CD8-positive, alpha-beta memory T cell (primary cell): Measurements from ENCODE around the gene CLCA2. TPM values are rescaled to one million over a fixed set of nuclear protein-coding genes. Genes with fewer than 3 reads are reported as not detected.

Experiments used
- CTCF ChIA-PET: fragments of 350-600 bp; sonication (Branson Sonifier 250); formaldehyde crosslinking; loops from one replicate; lab custom pipeline; 2021; ENCODE audit warnings: antibody characterized with exemption; lab: Charles Lee
- POLR2A ChIA-PET: fragments of 350-600 bp; sonication (Branson Sonifier 250); formaldehyde crosslinking; loops from one replicate; lab custom pipeline; 2021; ENCODE audit warnings: antibody characterized with exemption; lab: Charles Lee
- DNase-seq, 5 donors: peaks; one replicate each; pipeline versions ENCODE4 v3.0.0 to v3.0.0-alpha.2; 2020 to 2022; ENCODE audit warnings: mixed read lengths in 1 of 5
- H3K27ac ChIP-seq: one replicate; pipeline ENCODE4 v1.7.0; 2013; ENCODE audit warnings: low read depth, mild to moderate bottlenecking, low read length, moderate library complexity
- H3K27me3 ChIP-seq: 2 replicates; pipeline ENCODE4 v1.7.0; 2013; ENCODE audit warnings: low read length, mild to moderate bottlenecking; ENCODE audit not compliant: insufficient read depth, poor library complexity, severe bottlenecking
- H3K36me3 ChIP-seq: 2 replicates; pipeline ENCODE4 v1.7.0; 2013; ENCODE audit warnings: mild to moderate bottlenecking, low read length, moderate library complexity; ENCODE audit not compliant: insufficient read depth
- H3K4me1 ChIP-seq: 2 replicates; pipeline ENCODE4 v1.7.0; 2013; ENCODE audit warnings: mild to moderate bottlenecking, low read length, moderate library complexity; ENCODE audit not compliant: insufficient read depth
- H3K4me3 ChIP-seq: 2 replicates; pipeline ENCODE4 v1.7.0; 2013; ENCODE audit warnings: mild to moderate bottlenecking, low read length
- H3K9me3 ChIP-seq: 2 replicates; pipeline ENCODE4 v1.7.0; 2013; ENCODE audit warnings: mild to moderate bottlenecking, low read length
- H3K27ac Mint-ChIP-seq, 8 donors: one replicate each; pipeline ENCODE4 v1.8.0; 2020 to 2021; ENCODE audit warnings: mixed read lengths in 8 of 8, mild to moderate bottlenecking in 6 of 8, inconsistent platforms in 3 of 8, moderate library complexity in 3 of 8
- H3K27me3 Mint-ChIP-seq, 2 donors: one replicate each; pipeline ENCODE4 v1.8.0; 2020 to 2021; ENCODE audit warnings: mixed read lengths in 2 of 2, mild to moderate bottlenecking in 1 of 2, moderate library complexity in 1 of 2
- H3K36me3 Mint-ChIP-seq, 3 donors: one replicate each; pipeline ENCODE4 v1.8.0; 2020 to 2021; ENCODE audit warnings: mixed read lengths in 3 of 3, inconsistent platforms in 1 of 3, mild to moderate bottlenecking in 1 of 3
- H3K4me1 Mint-ChIP-seq, 3 donors: one replicate each; pipeline ENCODE4 v1.8.0; 2020 to 2021; ENCODE audit warnings: mixed read lengths in 3 of 3, inconsistent platforms in 1 of 3, mild to moderate bottlenecking in 1 of 3
- H3K4me3 Mint-ChIP-seq, 7 donors: one replicate each; pipeline ENCODE4 v1.8.0; 2020 to 2021; ENCODE audit warnings: mixed read lengths in 7 of 7, mild to moderate bottlenecking in 6 of 7, moderate library complexity in 4 of 7, inconsistent platforms in 2 of 7
- H3K9me3 Mint-ChIP-seq, 5 donors: one replicate each; pipeline ENCODE4 v1.8.0; 2020 to 2022; ENCODE audit warnings: mixed read lengths in 5 of 5, mild to moderate bottlenecking in 3 of 5, moderate library complexity in 2 of 5, inconsistent platforms in 1 of 5
- polyA plus RNA-seq: library from polyadenylated mRNA; unstranded; fragments of 300-500 nt; fragmentation: Illumina TruSeq; gene quantifications from one replicate; pipeline ENCODE4 v1.2.3, GENCODE V29; 2021
- total RNA-seq, 2 experiments: library from RNA; stranded (reverse); gene quantifications; one replicate each; pipeline ENCODE4 v1.2.3, GENCODE V29; 2021

Gene CLCA2
- total and polyA plus RNA-seq, 3 experiments from 2014 or later, result not detected

GRCh38 chr1:86387916-86388627, 35.9 kb upstream of the CLCA2 start:
- H3K9me3 ChIP-seq, result no peaks in the 10 kb centered on the region
- peaks cover 22% of the 10 kb centered on the region for H3K4me1 ChIP-seq
- H3K27ac ChIP-seq, result no peak overlapping the region
- ChIA-PET POLR2A (no interaction called here), CTCF (interaction anchor here (1.3 kb wide), 1 partner anchor 116 kb away, joined by 3 read pairs; no protein-coding TSS in a partner anchor)
- H3K4me3 ChIP-seq, result no peak overlapping the region
- H3K27ac Mint-ChIP-seq, result peak overlapping the region in 5 of 8 donors; percentile 7 to 99 (median 56)
- DNase-seq, result no peak
- peaks cover 0 to 2% (median 0%) of the 10 kb centered on the region in 5 donors for H3K9me3 Mint-ChIP-seq
- peak overlapping the region in 1 of 7 donors; percentile 17 for H3K4me3 Mint-ChIP-seq
- peaks cover 50 to 74% (median 67%) of the 10 kb centered on the region in 3 donors for H3K4me1 Mint-ChIP-seq
- H3K36me3 ChIP-seq, result no peaks in the 10 kb centered on the region
- H3K36me3 Mint-ChIP-seq, result peaks cover 0 to 11% (median 9%) of the 10 kb centered on the region in 3 donors
- no peaks in the 10 kb centered on the region for H3K27me3 Mint-ChIP-seq
- H3K27me3 ChIP-seq, result no peaks in the 10 kb centered on the region

- H3K27ac ChIP-seq, result no peak overlapping the region
- H3K9me3 Mint-ChIP-seq, result peaks cover 0 to 2% (median 0%) of the 10 kb centered on the region in 5 donors
- DNase-seq, result no peak
- H3K4me3 Mint-ChIP-seq, result peak overlapping the region in 5 of 7 donors; percentile 34 to 87 (median 79)
- H3K4me1 ChIP-seq, result peaks cover 24% of the 10 kb centered on the region
- peaks cover 55 to 74% (median 67%) of the 10 kb centered on the region in 3 donors for H3K4me1 Mint-ChIP-seq
- H3K27me3 Mint-ChIP-seq, result no peaks in the 10 kb centered on the region
- no peaks in the 10 kb centered on the region for H3K9me3 ChIP-seq
- no peaks in the 10 kb centered on the region for H3K36me3 ChIP-seq
- ChIA-PET POLR2A (interaction anchor here (1.0 kb wide), 1 partner anchor 315 kb away, joined by 4 read pairs; the partner anchor contains the start of gene SH3GLB1), CTCF (interaction anchor here (1.0 to 1.3 kb wide), 3 partner anchors 9 to 116 kb away, joined by 3 to 5 read pairs (median 3); no protein-coding TSS in a partner anchor)
- peaks cover 5 to 12% (median 11%) of the 10 kb centered on the region in 3 donors for H3K36me3 Mint-ChIP-seq
- peak overlapping the region; percentile 30 for H3K4me3 ChIP-seq
- H3K27me3 ChIP-seq, result no peaks in the 10 kb centered on the region
- peak overlapping the region; percentile 85 to 99 (median 93) for H3K27ac Mint-ChIP-seq
These were observed 35.2 kb upstream of the CLCA2 start for GRCh38 chr1:86388777-86389176.

GRCh38 chr1:86389307-86389706, 34.7 kb upstream of the CLCA2 start:
- H3K4me1 Mint-ChIP-seq, result peaks cover 57 to 77% (median 70%) of the 10 kb centered on the region in 3 donors
- no peaks in the 10 kb centered on the region for H3K27me3 Mint-ChIP-seq
- ChIA-PET POLR2A (interaction anchor here (0.6 to 1.0 kb wide), 2 partner anchors 8 to 315 kb away, joined by 3 to 4 read pairs; partner anchors contain the start of gene SH3GLB1), CTCF (interaction anchor here (1.0 to 2.0 kb wide), 4 partner anchors 9 to 447 kb away, joined by 3 to 5 read pairs (median 4); no protein-coding TSS in a partner anchor)
- H3K4me3 ChIP-seq, result peak overlapping the region; percentile 30
- no peaks in the 10 kb centered on the region for H3K27me3 ChIP-seq
- peaks cover 0 to 2% (median 0%) of the 10 kb centered on the region in 5 donors for H3K9me3 Mint-ChIP-seq
- H3K27ac ChIP-seq, result no peak overlapping the region
- DNase-seq, result peak in 2 of 5 donors; percentile 25 to 37
- H3K27ac Mint-ChIP-seq, result peak overlapping the region; percentile 85 to 99 (median 93)
- peaks cover 24% of the 10 kb centered on the region for H3K4me1 ChIP-seq
- H3K4me3 Mint-ChIP-seq, result peak overlapping the region; percentile 70 to 87 (median 81)
- H3K9me3 ChIP-seq, result no peaks in the 10 kb centered on the region
- peaks cover 5 to 12% (median 11%) of the 10 kb centered on the region in 3 donors for H3K36me3 Mint-ChIP-seq
- H3K36me3 ChIP-seq, result no peaks in the 10 kb centered on the region

GRCh38 chr1:86394416-86394815, 29.6 kb upstream of the CLCA2 start:
- no peaks in the 10 kb centered on the region for H3K27me3 ChIP-seq
- POLR2A ChIA-PET, result no interaction called here
- CTCF ChIA-PET, result no interaction called here
- Mint-ChIP-seq H3K27me3 (no peaks in the 10 kb centered on the region), H3K36me3 (peaks cover 5 to 24% (median 11%) of the 10 kb centered on the region in 3 donors), H3K4me1 (peaks cover 69 to 83% (median 74%) of the 10 kb centered on the region in 3 donors), H3K4me3 (peak overlapping the region; percentile 19 to 99 (median 97)), H3K9me3 (peaks cover 0 to 2% (median 0%) of the 10 kb centered on the region in 5 donors), H3K27ac (peak overlapping the region; percentile 8 to 99 (median 84))
- no peak for DNase-seq
- no peaks in the 10 kb centered on the region for H3K36me3 ChIP-seq
- H3K4me3 ChIP-seq, result no peak overlapping the region
- H3K27ac ChIP-seq, result no peak overlapping the region
- no peaks in the 10 kb centered on the region for H3K9me3 ChIP-seq
- H3K4me1 ChIP-seq, result peaks cover 29% of the 10 kb centered on the region

- H3K4me1 ChIP-seq, result peaks cover 21% of the 10 kb centered on the region
- H3K36me3 Mint-ChIP-seq, result peaks cover 5 to 20% (median 7%) of the 10 kb centered on the region in 3 donors
- H3K9me3 Mint-ChIP-seq, result peaks cover 0 to 2% (median 0%) of the 10 kb centered on the region in 5 donors
- peaks cover 56 to 68% (median 59%) of the 10 kb centered on the region in 3 donors for H3K4me1 Mint-ChIP-seq
- ChIA-PET CTCF (interaction anchor here (0.6 to 2.1 kb wide), 8 partner anchors 10 to 518 kb away, joined by 3 to 10 read pairs (median 3); partner anchors contain the start of genes HS2ST1 and SH3GLB1), POLR2A (interaction anchor here (0.7 to 1.5 kb wide), 6 partner anchors 10 to 321 kb away, joined by 3 to 15 read pairs (median 3); partner anchors contain the start of gene SH3GLB1)
- H3K27ac ChIP-seq, result peak within 1 kb of the TSS; percentile 81
- no peaks in the 10 kb centered on the region for H3K36me3 ChIP-seq
- peak within 1 kb of the TSS; percentile 95 to 100 (median 98) for H3K4me3 Mint-ChIP-seq
- peak within 1 kb of the TSS; percentile 79 for H3K4me3 ChIP-seq
- no peaks in the 10 kb centered on the region for H3K27me3 ChIP-seq
- H3K9me3 ChIP-seq, result no peaks in the 10 kb centered on the region
- H3K27me3 Mint-ChIP-seq, result no peaks in the 10 kb centered on the region
- DNase-seq, result peak; percentile 83 to 93 (median 89)
- peak within 1 kb of the TSS; percentile 85 to 99 (median 98) for H3K27ac Mint-ChIP-seq
These were observed 28.0 kb upstream of the CLCA2 start, which contains the start of gene ODF2L for GRCh38 chr1:86395751-86396497. ODF2L (minus strand) TSS chr1:86396323; CDS start chr1:86387027, 9,296 bp downstream.

- no peaks in the 10 kb centered on the region for H3K36me3 ChIP-seq
- H3K4me3 Mint-ChIP-seq, result peak overlapping the region; percentile 95 to 100 (median 98)
- H3K9me3 Mint-ChIP-seq, result no peaks in the 10 kb centered on the region
- H3K4me1 ChIP-seq, result peaks cover 21% of the 10 kb centered on the region
- peak overlapping the region; percentile 81 for H3K27ac ChIP-seq
- POLR2A ChIA-PET, result interaction anchor here (0.7 to 1.5 kb wide), 6 partner anchors 9 to 320 kb away, joined by 3 to 15 read pairs (median 3); partner anchors contain the start of gene SH3GLB1
- DNase-seq, result no peak
- CTCF ChIA-PET, result interaction anchor here (0.6 to 2.1 kb wide), 8 partner anchors 9 to 518 kb away, joined by 3 to 10 read pairs (median 3); partner anchors contain the start of genes HS2ST1 and SH3GLB1
- peak overlapping the region; percentile 85 to 99 (median 98) for H3K27ac Mint-ChIP-seq
- H3K27me3 Mint-ChIP-seq, result no peaks in the 10 kb centered on the region
- H3K9me3 ChIP-seq, result no peaks in the 10 kb centered on the region
- peaks cover 4 to 20% (median 5%) of the 10 kb centered on the region in 3 donors for H3K36me3 Mint-ChIP-seq
- H3K4me3 ChIP-seq, result peak overlapping the region; percentile 79
- peaks cover 50 to 62% (median 53%) of the 10 kb centered on the region in 3 donors for H3K4me1 Mint-ChIP-seq
- H3K27me3 ChIP-seq, result no peaks in the 10 kb centered on the region
These were observed 27.5 kb upstream of the CLCA2 start for GRCh38 chr1:86396498-86396890.

GRCh38 chr1:86409416-86410021, 14.5 kb upstream of the CLCA2 start:
- no peak for DNase-seq
- no peaks in the 10 kb centered on the region for H3K27me3 Mint-ChIP-seq
- no peaks in the 10 kb centered on the region for H3K9me3 Mint-ChIP-seq
- H3K4me1 Mint-ChIP-seq, result no peaks in the 10 kb centered on the region
- POLR2A ChIA-PET, result no interaction called here
- H3K4me1 ChIP-seq, result no peaks in the 10 kb centered on the region
- no peaks in the 10 kb centered on the region for H3K9me3 ChIP-seq
- H3K4me3 ChIP-seq, result no peak overlapping the region
- no peaks in the 10 kb centered on the region for H3K27me3 ChIP-seq
- H3K36me3 Mint-ChIP-seq, result no peaks in the 10 kb centered on the region
- H3K27ac ChIP-seq, result no peak overlapping the region
- no peak overlapping the region for H3K4me3 Mint-ChIP-seq
- H3K27ac Mint-ChIP-seq, result no peak overlapping the region
- CTCF ChIA-PET, result no interaction called here
- H3K36me3 ChIP-seq, result no peaks in the 10 kb centered on the region
